HG03108 (cell line): ENCODE results near the gene THOC2.
"Not testable (repeated sequence)": the region's sequence is repeated elsewhere in the genome, so short reads cannot be mapped to it uniquely, and the experiment has no call there.

ENCODE experiments used
- ATAC-seq: cut with Tn5 transposase; IDR thresholded peaks from one replicate; pipeline ENCODE4 v1.9.1; 2021; ENCODE audit warnings: moderate library complexity; ENCODE audit not compliant: unreplicated experiment

Gene THOC2

DNA sequence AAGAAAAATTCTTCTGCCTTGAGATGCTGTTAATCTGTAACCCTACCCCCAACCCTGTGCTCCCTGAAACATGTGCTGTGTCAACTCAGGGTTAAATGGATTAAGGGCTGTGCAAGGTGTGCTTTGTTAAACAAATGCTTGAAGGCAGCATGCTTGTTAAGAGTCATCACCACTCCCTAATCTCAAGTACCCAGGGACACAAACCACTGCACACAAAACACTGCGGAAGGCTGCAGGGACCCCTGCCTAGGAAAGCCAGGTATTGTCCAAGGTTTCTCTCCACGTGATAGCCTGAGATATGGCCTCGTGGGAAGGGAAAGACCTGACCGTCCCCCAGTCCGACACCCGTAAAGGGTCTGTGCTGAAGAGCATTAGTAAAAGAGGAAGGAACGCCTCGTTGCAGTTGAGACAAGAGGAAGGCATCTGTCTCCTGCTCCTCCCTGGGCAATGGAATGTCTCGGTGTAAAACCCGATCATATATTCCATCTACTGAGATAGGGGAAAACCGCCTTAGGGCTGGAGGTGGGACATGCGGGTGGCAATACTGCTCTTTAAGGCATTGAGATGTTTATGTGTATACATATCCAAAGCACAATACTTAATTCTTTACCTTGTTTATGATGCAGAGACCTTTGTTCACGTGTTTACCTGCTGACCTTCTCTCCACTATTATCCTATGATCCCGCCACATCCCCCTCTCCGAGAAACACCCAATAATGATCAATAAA, 53.0 kb downstream of the THOC2 start:
- ATAC-seq = not testable (repeated sequence)

DNA sequence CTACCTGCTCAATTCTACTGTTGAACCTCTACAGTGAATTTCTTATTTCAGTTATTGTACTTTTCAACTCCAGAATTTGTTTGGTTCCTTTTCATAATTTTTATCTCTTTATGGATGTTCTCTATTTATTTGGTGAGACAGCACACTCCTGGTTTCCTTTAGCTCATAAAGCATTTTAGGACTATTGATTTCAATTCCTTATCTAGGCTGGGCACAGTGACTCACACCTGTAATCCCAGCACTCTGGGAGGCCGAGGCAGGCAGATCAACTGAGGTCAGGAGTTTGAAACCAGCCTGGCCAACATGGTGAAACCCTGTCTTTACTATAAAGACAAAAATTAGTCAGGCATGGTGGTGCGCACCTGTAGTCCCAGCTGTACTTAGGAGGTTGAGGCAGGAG, 57.7 kb downstream of the THOC2 start:
- no peak for ATAC-seq

DNA sequence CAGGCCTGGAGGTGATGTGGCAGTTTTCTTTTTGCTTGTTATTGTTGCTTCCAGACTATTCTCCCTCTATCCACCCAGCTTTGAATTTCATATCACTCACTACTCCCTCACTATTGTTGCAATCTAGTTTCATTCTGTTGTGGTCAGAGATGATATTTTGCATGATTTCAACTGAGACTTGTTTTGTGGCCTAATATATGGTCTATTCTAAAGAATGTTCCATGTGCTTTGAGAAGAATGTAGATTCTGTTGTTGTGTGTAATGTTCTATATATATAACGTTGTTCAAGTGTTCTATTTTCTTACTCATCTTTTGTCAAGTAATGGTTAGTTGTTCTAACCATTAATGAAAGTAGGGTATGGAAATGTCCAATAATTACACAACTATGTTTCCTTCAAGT, 59.0 kb downstream of the THOC2 start:
- no peak for ATAC-seq

DNA sequence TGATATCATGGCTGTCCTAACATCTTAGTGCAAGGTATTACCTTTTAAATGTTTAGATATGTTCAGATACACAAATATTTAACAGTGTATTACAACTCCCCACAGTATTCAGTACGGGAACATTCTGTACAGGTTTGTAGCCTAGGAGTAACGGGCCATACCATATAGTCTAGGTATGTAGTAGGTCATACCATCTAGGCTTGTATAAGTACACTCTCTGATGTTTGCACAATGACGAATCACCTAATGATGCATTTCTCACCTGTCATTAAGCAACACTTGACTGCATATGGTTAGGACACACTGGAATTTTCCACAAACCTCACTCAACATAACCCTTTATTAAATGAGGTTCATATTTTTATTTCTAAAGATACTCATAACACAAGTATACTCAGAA, 67.7 kb downstream of the THOC2 start:
- no peak for ATAC-seq

DNA sequence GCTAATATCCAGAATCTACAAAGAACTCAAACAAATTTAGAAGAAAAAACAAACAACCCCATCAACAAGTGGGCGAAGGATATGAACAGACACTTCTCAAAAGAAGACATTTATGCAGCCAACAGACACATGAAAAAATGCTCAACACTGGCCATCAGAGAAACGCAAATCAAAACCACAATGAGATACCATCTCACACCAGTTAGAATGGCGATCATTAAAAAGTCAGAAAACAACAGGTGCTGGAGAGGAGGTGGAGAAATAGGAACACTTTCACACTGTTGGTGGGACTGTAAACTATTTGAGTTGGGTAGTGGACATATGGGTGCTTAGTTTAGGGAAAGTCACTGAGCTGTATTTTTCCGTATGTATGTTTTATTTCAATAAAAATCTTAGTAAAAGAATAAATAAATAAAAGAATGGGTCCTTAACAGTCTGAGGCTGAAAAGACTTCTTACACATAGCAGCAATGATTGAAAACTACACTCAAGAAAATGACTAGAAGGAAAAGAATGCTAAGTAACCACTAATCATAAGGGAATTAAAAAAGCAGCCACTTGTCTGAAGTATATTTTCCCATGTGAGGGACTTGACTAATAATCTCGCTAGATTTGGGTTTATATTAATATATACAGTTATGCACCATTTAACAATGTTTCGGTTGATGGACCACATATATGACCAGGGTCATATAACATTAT, 68.2 kb downstream of the THOC2 start:
- not testable (repeated sequence) for ATAC-seq

DNA sequence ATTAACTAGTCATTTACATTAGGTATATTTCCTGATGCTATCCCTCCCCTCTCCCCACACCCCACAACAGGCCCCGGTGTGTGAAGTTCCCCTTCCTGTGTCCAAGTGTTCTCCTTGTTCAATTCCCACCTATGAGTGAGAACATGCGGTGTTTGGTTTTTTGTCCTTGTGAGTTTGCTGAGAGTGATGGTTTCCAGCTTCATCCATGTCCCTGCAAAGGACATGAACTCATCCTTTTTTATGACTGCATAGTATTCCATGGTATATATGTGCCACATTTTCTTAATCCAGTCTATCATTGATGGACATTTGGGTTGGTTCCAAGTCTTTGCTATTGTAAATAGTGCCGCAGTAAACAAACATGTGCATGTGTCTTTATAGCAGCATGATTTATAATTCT, 69.1 kb downstream of the THOC2 start:
- ATAC-seq = not testable (repeated sequence)

DNA sequence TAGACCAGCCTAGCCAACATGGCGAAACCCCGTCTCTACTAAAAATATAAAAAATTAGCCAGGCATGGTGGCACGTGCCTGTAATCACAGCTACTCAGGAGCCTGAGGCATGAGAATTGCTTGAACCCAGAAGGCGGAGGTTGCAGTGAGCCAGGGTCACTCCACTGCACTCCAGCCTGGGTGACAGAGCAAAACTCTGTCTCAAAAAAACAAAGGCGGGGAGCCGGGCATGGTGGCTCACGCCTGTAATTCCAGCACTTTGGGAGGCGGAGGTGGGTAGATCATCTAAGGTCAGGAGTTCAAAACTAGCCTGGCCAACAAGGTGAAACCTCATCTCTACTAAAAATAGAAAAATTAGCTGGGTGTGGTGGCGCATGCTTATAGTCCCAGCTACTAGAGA, 76.3 kb downstream of the THOC2 start:
- not testable (repeated sequence) for ATAC-seq

DNA sequence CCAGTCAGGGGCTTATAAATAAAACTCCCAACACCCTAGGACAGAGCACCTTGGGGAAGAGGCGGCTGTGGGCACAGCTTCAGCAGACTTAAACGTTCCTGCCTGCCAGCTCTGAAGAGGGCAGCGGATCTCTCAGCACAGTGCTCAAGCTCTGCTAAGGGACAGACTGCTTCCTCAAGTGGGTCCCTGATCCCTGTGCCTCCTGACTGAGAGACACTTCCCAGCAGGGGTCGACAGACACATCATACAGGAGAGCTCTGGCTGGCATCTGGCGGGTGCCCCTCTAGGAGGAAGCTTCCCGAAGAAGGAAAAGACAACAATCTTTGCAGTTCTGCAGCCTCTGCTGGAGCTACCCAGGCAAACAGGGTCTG, 84.1 kb downstream of the THOC2 start:
- not testable (repeated sequence) for ATAC-seq

DNA sequence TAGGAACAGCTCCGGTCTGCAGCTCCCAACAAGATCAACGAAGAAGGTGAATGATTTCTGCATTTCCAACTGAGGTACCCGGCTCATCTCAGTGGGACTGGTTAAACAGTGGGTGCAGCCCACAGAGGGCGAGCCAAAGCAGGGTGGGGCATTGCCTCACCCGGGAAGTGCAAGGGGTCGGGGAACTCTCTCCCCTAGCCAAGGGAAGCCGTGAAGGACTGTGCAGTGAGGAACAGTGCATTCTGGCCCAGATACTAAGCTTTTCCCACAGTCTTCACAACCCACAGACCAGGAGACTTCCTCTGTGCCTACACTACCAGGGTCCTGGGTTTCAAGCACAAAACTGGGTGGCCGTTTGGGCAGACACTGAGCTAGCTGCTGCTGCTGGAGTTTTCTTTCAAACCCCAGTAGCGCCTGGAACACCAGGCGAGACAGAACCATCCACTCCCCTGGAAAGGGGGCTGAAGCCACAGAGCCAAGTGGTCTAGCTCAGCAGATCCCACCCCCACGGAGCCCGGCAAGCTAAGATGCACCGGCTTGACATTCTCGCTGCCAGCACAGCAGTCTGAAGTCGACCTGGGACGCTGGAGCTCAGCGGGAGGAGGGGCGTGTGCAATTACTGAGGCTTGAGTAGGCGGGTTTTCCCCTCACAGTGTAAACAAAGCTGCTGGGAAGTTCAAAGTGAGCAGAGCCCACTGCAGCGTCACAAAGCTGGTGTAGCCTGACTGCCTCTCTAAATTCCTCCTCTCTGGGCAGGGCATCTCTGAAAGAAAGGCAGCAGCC, 84.6 kb downstream of the THOC2 start:
- no peak for ATAC-seq

DNA sequence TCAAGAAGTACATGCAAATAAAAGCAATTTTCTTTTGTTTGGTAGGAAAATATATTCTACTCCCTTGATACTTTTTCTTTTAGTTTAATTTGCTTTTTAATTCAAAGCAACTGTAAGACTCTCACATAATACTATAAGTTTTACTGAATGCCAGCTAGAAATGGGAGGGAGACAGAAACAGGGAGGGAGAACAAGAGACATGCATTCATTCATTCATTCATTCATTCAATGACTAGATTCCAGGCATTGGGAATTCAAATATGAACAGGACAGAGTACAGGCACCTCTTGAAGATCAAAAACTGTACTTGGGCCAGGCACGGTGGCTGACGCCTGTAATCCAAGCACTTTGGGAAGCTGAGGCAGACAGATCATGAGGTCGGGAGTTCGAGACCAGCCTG, 85.6 kb downstream of the THOC2 start:
- no peak for ATAC-seq

DNA sequence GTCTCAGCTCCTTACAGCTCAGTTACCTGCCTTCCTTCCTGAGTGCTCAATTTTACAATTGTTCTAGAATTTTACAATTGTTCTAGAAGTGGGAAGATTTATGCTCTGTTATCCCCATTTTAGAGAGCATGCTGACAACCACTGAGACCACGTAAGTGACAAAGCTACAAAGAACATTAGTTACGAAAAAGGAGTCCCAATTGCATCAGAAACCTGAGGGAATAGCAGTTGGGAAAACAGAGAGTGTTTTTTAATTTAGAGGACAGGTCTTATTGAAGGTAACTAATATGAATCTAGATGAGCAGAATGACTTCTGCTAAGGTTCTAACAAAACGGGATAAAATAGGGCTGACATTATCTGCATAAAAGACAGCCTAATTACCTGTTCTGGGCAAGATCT, 103.3 kb downstream of the THOC2 start:
- no peak for ATAC-seq

DNA sequence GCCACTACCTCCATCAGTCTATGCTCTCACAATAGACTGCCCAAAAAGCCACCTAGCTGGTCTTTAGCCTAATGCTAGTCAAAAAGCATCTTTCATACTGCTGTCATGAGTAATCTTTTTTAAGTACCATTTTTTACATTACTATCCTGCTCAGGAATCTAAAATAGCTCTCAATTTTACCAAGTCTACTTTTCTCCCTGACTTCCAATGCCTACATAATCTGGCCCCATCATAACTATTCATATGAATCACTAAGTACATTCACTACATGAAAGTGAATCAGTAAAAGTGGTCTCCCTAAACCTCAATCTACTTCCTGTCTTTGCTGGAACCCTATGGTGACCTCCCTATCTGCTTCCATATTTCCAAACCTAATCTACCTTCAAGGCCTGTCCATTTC, 105.9 kb downstream of the THOC2 start:
- ATAC-seq = no peak

DNA sequence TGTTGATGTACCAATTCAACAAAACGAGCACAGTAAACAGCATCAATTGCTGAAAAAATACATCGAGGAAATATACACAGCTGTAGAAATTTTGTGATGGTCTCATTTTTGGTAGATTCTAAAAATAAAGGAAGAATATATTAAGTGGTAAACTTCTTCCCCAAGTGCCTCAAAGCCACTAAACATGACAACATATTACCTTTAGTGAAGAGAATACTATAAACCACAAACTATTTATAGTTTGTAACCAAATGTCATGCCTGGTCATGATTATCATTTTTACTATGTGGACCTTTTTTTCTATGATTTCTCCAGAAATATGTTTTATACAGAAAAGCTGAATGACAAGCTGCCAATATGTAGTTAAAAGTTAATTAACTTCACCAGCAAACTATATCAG, 106.9 kb downstream of the THOC2 start:
- ATAC-seq = no peak

DNA sequence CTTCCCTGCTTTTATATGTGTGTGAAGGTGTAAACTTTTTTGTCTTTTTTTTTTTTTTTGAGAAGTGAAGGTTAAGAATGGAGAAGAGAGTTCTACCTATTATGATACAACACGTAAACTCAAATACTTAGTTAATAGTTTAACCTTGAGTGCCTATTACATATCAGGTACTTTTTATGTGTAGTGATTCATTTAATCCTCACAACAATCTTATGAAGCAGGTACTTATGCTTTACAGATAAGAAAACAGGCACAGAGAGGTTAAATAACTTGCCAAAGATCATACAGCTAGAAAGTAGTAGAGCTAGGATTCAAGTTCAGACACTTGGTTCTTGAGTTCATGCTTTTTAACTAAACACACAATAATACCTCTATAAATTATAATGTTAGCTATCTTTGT, 107.4 kb downstream of the THOC2 start:
- no peak for ATAC-seq

DNA sequence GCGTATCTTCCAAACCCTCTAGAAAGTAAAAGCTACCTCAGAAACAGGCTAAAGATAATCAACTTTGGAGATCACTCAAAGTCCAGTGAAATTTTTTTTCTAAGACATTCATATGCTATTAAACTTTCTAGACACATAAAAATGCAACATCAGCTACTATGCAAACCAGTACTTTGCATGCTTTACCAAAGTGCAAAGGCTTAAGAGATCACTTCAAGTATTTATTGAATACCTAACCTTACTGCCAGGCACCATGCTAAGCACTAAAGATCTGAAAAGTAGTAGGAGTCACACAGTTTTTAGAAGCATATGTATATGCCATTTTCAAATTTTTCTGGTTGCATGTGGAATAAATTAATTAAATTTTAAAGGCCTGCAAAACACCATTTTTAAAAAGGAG, 115.8 kb downstream of the THOC2 start:
- ATAC-seq = no peak

DNA sequence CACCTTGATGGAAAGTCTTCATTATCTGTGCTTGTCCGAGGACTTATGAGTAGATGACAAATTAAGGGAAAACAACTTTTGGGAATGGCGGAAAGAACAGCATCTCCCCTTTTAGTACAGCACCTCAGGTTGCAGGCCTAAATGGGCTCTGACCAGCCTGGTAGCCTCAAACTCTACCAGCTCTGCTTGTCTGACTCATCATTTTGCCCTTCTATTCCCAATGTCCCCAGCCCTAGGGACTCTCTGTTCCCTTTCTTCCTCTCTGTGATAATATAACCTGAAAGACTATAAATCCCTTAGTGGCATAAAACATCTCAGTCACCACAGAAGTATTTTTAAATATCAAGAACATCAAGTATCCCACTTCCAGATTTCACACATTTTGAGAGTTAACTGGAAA, 121.9 kb downstream of the THOC2 start:
- no peak for ATAC-seq

DNA sequence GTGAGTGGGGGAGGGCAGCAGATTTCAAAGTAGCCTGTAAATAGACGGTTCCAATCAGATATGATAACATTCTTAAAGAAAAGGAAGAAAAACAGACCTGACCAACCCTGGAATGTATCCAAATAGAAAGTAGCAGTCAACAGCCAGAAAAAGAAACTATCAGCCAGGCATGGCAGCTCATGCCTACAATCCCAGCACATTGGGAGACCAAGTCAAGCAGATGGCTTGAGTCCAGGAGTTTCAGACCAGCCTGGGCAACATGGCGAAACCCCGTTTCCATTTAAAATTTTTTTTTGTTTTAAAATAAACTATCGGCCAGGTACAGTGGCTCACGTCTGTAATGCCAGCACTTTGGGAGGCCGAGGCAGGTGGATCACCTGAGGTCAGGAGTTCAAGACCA, 125.0 kb downstream of the THOC2 start:
- no peak for ATAC-seq

DNA sequence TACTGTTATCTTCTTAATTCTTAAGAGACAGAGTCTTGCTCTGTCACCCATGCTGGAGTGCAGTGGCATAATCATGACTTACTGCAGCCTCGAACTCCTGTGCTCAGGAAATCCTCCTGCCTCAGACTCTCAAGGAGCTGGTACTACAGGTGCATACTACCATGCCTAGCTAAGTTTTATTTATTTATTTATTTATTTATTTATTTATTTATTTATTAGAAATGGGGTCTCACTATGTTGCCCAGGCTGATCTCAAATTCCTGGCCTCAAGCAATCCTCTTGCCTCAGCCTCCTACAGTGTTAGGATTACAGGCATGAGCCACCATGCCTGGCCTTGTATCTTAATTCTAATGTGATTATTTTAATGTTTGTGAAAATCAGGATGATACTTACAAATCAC, 125.6 kb downstream of the THOC2 start:
- no peak for ATAC-seq

DNA sequence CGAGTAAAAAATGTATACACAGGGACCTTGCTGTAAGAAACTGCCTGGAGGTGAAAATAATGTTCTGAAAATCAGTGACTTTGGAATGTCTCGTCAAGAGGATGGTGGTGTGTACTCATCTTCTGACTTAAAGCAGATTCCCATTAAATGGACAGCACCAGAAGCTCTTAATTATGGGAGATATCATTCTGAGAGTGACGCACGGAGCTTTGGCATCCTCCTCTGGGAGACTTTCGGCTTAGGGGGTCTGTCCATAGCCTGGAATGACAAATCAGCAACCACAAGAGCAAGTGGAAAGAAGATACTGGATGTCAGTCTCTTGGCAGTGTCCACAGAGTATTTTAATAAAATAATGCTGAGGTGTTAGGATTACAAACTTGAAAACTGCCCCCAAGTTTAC, 129.4 kb downstream of the THOC2 start:
- no peak for ATAC-seq

DNA sequence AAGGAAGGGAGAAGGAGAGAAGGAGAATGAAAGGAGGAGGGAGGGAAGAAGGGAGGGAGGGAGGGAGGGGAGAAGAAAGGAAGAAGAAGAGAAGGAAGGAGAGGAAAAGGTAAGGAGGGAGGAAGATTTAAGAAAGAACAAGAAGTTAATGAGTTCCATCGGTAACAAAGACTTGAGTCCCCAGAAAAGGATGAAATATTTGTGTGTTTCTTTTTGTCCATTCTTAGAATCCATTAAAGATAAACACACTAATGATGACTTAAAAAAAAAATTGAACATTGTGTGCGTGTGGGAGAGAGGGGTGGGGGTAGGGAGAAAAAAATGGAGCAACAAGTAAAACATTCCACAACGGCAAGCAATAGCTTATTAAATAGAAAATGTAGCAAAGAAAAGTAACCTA, 131.4 kb downstream of the THOC2 start:
- ATAC-seq = no peak

DNA sequence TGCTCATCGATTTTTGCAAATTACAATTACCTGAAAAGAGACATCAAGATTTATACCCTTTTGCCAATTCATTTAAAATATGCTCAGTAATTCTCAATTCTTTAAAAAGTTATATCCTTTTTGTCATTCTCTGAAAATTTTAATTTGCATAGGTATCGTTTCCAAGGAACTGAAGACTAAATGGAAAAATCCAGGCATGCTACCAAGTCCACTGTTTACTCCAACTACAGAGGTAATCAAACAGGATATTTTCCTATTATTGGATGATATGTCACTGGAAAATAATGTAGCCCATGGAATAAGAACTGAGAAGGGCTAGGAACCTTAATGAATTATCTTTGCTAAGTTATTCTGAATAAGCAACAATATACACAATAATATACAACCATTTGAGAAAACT, 132.7 kb downstream of the THOC2 start:
- ATAC-seq = no peak

DNA sequence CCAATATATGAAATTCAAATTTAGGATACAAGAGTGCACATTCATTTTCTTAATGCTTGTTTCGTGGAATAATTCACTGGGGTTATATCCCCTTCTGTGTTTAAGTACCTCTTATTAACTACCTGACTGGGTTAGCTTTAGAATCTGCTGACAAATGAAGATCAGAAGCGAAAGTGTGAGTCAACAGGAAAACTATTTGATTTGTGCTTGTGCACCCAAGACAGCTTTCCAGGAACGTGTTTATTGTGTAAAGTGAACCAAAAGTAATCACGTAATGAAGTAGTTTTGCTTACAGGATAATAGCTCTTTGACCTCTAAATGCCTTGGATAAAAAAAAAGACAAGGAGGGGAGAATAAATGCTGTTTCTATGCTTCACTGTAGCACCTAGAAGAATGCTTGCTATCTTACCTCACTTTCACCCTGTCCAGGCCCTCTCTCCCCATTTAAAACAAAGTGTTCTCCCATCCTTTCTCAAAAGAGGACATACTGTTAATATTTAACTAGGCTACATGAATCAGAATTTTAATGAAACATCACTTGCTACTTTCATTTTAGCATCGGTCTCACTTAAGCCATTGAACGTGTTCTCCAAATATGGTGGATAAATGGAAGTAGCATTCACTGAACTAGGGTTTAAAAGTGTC, 141.9 kb downstream of the THOC2 start:
- ATAC-seq = peak; percentile 46
